ENCODE measurements around the gene HSD17B4.
"Not testable (repeated sequence)": the region's sequence is repeated elsewhere in the genome, so short reads cannot be mapped to it uniquely, and the experiment has no call there.

Gene HSD17B4

DNA sequence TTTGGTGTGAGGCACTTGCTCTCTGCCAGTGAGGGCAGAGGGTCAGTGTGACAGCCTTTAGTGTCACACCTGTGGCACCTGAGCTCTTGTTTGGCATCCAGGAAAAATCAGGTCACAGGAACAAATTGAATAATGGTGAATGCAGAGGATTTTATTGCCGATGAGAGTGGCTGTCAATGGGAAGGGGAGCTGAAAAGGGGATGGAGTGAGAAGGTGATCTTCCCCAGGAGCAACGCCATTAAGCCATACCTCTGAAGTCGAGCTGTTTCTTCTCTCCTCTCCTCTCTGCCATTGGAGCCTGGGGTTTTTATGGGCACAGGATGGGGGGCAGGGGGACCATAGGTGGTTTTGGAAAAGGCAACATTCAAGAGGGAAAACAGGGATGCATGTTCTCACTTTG, 2.4 kb upstream of the HSD17B4 start:
- no peaks in the 10 kb centered on the region for H3K27me3 ChIP-seq (replicated peaks)
- DNase-seq, result no peak
- no peak overlapping the region for H3K4me3 ChIP-seq (ENCODE audit: low read depth, low read length)
- H3K27ac ChIP-seq, result no peak overlapping the region
- in situ Hi-C loops (cut with HindIII; ENCODE audit: low pct_ligation_motif_present, low sequenced_read_pairs), result no loop called here
- H3K36me3 ChIP-seq (replicated peaks), result no peaks in the 10 kb centered on the region
- TF ChIP-seq, protein P1, sequence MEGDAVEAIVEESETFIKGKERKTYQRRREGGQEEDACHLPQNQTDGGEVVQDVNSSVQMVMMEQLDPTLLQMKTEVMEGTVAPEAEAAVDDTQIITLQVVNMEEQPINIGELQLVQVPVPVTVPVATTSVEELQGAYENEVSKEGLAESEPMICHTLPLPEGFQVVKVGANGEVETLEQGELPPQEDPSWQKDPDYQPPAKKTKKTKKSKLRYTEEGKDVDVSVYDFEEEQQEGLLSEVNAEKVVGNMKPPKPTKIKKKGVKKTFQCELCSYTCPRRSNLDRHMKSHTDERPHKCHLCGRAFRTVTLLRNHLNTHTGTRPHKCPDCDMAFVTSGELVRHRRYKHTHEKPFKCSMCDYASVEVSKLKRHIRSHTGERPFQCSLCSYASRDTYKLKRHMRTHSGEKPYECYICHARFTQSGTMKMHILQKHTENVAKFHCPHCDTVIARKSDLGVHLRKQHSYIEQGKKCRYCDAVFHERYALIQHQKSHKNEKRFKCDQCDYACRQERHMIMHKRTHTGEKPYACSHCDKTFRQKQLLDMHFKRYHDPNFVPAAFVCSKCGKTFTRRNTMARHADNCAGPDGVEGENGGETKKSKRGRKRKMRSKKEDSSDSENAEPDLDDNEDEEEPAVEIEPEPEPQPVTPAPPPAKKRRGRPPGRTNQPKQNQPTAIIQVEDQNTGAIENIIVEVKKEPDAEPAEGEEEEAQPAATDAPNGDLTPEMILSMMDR (IDR thresholded peaks at IDR 0.05; ENCODE audit: low read depth, low read length, missing control alignments), result no peak

DNA sequence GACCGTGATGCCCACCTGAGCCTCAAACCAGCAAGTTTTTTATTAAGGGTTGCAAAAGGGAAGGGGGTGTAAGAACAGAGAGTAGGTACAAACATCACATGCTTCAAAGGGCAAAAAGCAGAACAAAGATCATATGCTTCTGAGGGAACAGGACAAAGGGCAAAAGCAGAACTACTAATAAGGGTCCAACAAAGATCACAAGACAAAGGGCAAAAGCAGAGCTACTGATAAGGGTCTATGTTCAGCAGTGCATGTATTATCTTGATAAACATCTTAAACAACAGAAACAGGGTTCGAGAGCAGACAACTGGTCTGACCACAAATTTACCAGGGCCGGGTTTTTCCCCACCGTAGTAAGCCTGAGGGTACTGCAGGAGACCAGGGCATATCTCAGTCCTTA, 1.7 kb upstream of the HSD17B4 start:
- H3K27ac ChIP-seq; H3K4me3 ChIP-seq (ENCODE audit: low read depth, low read length); H3K27me3 ChIP-seq (replicated peaks); H3K36me3 ChIP-seq (replicated peaks); in situ Hi-C loops (cut with HindIII; ENCODE audit: low pct_ligation_motif_present, low sequenced_read_pairs); DNase-seq: not testable (repeated sequence)

DNA sequence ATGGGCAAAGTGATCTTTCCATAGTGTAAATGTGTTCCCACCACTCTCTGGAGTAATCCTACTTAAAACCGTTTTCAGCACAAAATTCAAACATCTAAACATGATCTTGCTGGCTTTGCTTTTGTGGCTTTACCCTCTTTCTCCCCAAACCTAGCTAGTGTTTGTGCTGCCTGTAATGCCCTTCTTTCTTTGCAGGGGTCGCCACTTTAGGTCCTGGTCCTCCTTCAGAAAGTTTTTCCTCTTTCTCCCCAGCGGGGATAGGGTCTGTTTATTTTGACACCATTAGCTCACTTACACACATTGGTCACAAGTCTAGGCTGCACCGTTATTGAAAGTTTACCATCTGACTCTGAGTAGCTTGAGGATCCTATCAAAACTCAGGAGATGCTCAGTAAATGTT, 736 bp upstream of the HSD17B4 start:
- no peaks in the 10 kb centered on the region for H3K27me3 ChIP-seq (replicated peaks)
- no peak overlapping the region for H3K4me3 ChIP-seq (ENCODE audit: low read depth, low read length)
- in situ Hi-C loops (cut with HindIII; ENCODE audit: low pct_ligation_motif_present, low sequenced_read_pairs), result no loop called here
- no peak overlapping the region for H3K27ac ChIP-seq
- TF ChIP-seq, protein P1 (IDR thresholded peaks at IDR 0.05; ENCODE audit: low read depth, low read length, missing control alignments), result peak; percentile 23
- H3K36me3 ChIP-seq (replicated peaks), result no peaks in the 10 kb centered on the region
- DNase-seq, result no peak

DNA sequence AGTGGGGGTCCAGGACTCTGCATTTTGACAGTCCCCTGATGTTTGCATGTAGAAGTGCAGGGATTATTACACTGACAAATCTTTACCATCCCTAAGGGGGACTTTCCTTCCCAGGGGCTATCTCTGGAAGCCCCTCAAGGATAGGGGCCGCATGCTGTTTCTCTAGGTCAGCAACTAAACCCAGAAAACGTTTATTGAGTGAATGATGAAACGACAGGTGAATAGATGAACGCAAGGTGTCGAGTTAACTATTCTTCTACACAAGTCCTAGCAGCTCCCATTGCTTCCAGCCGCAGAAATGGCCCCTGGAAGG, 281 bp upstream of the HSD17B4 start:
- TF ChIP-seq, protein P1 (IDR thresholded peaks at IDR 0.05; ENCODE audit: low read depth, low read length, missing control alignments), result no peak
- Histone ChIP-seq H3K4me3 (ENCODE audit: low read depth, low read length) (peak overlapping the region; percentile 97), H3K27me3 (replicated peaks) (no peaks in the 10 kb centered on the region), H3K27ac (no peak overlapping the region), H3K36me3 (replicated peaks) (no peaks in the 10 kb centered on the region)
- DNase-seq, result no peak
- in situ Hi-C loops (cut with HindIII; ENCODE audit: low pct_ligation_motif_present, low sequenced_read_pairs), result no loop called here

DNA sequence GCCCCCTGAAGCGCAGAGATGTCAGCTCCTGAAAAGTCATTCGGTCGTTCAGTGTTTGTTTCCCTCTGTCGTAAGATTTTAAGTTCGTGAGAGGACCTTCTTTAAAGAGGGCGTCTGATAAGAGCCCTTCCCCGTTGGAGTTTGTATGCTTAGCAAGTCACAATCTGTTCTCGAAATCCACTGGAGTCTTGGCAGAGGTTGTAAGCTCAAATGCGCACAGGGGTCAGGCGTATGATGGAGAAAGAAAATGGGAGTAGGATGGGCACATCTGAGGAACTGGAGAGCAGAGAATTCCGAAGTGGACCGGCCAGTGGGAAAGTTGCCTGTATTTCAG, 710 bp downstream of the HSD17B4 start:
- no peaks in the 10 kb centered on the region for H3K27me3 ChIP-seq (replicated peaks)
- peak overlapping the region; percentile 97 for H3K4me3 ChIP-seq (ENCODE audit: low read depth, low read length)
- peak overlapping the region; percentile 81 for H3K27ac ChIP-seq
- TF ChIP-seq, protein P1 (IDR thresholded peaks at IDR 0.05; ENCODE audit: low read depth, low read length, missing control alignments), result no peak
- in situ Hi-C loops (cut with HindIII; ENCODE audit: low pct_ligation_motif_present, low sequenced_read_pairs), result no loop called here
- DNase-seq, result peak; percentile 12
- no peaks in the 10 kb centered on the region for H3K36me3 ChIP-seq (replicated peaks)

DNA sequence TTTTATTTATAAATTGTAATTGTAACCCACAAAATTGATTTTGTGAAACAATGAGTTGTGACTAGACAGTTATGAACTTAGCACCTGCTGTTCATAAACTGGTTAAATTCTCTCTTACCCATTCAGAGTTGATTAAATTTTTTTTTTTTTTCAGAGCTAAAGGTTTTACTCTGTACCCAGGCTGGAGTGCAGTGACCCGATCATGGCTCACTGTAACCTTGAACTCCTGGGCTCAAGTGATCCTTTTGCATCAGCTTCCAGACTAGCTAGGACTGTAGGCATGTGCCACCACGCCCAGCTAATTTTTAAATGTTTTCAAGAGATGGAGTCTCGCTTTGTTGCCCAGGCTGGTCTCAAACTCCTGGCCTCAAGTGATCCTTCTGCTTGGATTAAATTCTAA, 1.9 kb downstream of the HSD17B4 start:
- H3K27me3 ChIP-seq (replicated peaks), result no peaks in the 10 kb centered on the region
- no peak overlapping the region for H3K4me3 ChIP-seq (ENCODE audit: low read depth, low read length)
- no peak for DNase-seq
- in situ Hi-C loops (cut with HindIII; ENCODE audit: low pct_ligation_motif_present, low sequenced_read_pairs), result no loop called here
- H3K27ac ChIP-seq, result no peak overlapping the region
- peaks cover 1% of the 10 kb centered on the region for H3K36me3 ChIP-seq (replicated peaks)
- TF ChIP-seq, protein P1 (IDR thresholded peaks at IDR 0.05; ENCODE audit: low read depth, low read length, missing control alignments), result no peak

Data from brain microvascular endothelial cell (primary cell).